IMR-90 (cell line): ENCODE results near the gene CALD1. TPM values are rescaled to one million over a fixed set of nuclear protein-coding genes. Genes with fewer than 3 reads are reported as not detected.

Experiments used
- ATAC-seq: fragments of 200-7000 bp; cut with Tn5 transposase; 2 replicates; pipeline ENCODE4 v1.9.1; 2020; ENCODE audit warnings: low read depth, mild to moderate bottlenecking, moderate library complexity
- BruUV-seq: library from RNA; stranded (reverse); fragments of 400-500 nt; replicated peaks from 2 replicates; lab custom pipeline; 2021; lab: Mats Ljungman, UMichigan
- CTCF ChIA-PET: fragments of 300-600 bp; formaldehyde crosslinking; extraction: SDS; loops from one replicate; lab custom pipeline; 2021; ENCODE audit warnings: antibody characterized with exemption; lab: Yijun Ruan, JAX
- POLR2A ChIA-PET: fragments of 300-600 bp; sonication (Branson Sonifier 250); formaldehyde crosslinking; loops from one replicate; lab custom pipeline; 2022; ENCODE audit warnings: antibody characterized with exemption; ENCODE audit not compliant: unreplicated experiment; lab: Charles Lee
- DNase-seq: peaks from one replicate; pipeline ENCODE4 v3.0.0; 2013
- H2AFZ ChIP-seq: replicated peaks from 2 replicates; pipeline ENCODE3; 2013; ENCODE audit warnings: low read length, mild to moderate bottlenecking; ENCODE audit not compliant: poor library complexity
- H2AK5ac ChIP-seq: 2 replicates; pipeline ENCODE4 v1.6.1; 2013; ENCODE audit warnings: low read depth, low read length, inconsistent platforms
- H2AK9ac ChIP-seq: replicated peaks from 2 replicates; pipeline ENCODE3; 2013; ENCODE audit warnings: mild to moderate bottlenecking, low read depth, low read length, moderate library complexity; ENCODE audit not compliant: poor library complexity
- H2BK120ac ChIP-seq: 2 replicates; pipeline ENCODE4 v1.6.1; 2013; ENCODE audit warnings: low read depth, low read length, inconsistent platforms
- H2BK15ac ChIP-seq: 3 replicates; pipeline ENCODE4 v1.6.1; 2013; ENCODE audit warnings: low read depth, low read length, inconsistent platforms
- H2BK20ac ChIP-seq: 2 replicates; pipeline ENCODE4 v1.6.1; 2013; ENCODE audit warnings: low read depth, mild to moderate bottlenecking, inconsistent platforms, low read length, moderate library complexity
- H2BK5ac ChIP-seq: 2 replicates; pipeline ENCODE4 v1.6.1; 2013; ENCODE audit warnings: mild to moderate bottlenecking, low read depth, low read length, inconsistent platforms; ENCODE audit not compliant: poor library complexity, severe bottlenecking
- H3K14ac ChIP-seq: replicated peaks from 2 replicates; pipeline ENCODE4 v1.6.1; 2013; ENCODE audit warnings: low read depth, low read length, inconsistent platforms
- H3K18ac ChIP-seq: 2 replicates; pipeline ENCODE4 v1.6.1; 2013; ENCODE audit warnings: low read depth, low read length, control low read depth
- H3K23ac ChIP-seq: 2 replicates; pipeline ENCODE4 v1.6.1; 2013; ENCODE audit warnings: low read depth, low read length, inconsistent platforms
- H3K27ac ChIP-seq: 2 replicates; pipeline ENCODE4 v1.5.1; 2013; ENCODE audit warnings: mild to moderate bottlenecking, control low read depth, low read length; ENCODE audit not compliant: insufficient read depth
- H3K27me3 ChIP-seq: 2 replicates; pipeline ENCODE4 v1.6.1; 2013; ENCODE audit warnings: low read length; ENCODE audit not compliant: control insufficient read depth, insufficient read depth
- H3K36me3 ChIP-seq: 2 replicates; pipeline ENCODE4 v1.6.1; 2013; ENCODE audit warnings: low read length, mixed read lengths; ENCODE audit not compliant: control insufficient read depth, insufficient read depth
- H3K4ac ChIP-seq: 2 replicates; pipeline ENCODE4 v1.6.1; 2013; ENCODE audit warnings: low read depth, low read length, inconsistent platforms
- H3K4me1 ChIP-seq: 2 replicates; pipeline ENCODE4 v1.6.1; 2013; ENCODE audit warnings: low read length, mixed read lengths; ENCODE audit not compliant: control insufficient read depth, insufficient read depth
- H3K4me2 ChIP-seq: 2 replicates; pipeline ENCODE4 v1.6.1; 2013; ENCODE audit warnings: low read depth, mild to moderate bottlenecking, control low read depth, low read length, moderate library complexity
- H3K4me3 ChIP-seq: 2 replicates; pipeline ENCODE4 v1.5.1; 2013; ENCODE audit warnings: low read depth, mild to moderate bottlenecking, control low read depth, low read length, moderate library complexity; ENCODE audit not compliant: insufficient read depth
- H3K56ac ChIP-seq: 2 replicates; pipeline ENCODE4 v1.6.1; 2013; ENCODE audit warnings: low read length, inconsistent platforms; ENCODE audit not compliant: insufficient read depth; ENCODE audit errors: extremely low read depth
- H3K79me1 ChIP-seq, 2 experiments: 2 replicates each; pipeline ENCODE4 v1.6.1; 2013; ENCODE audit warnings: low read length in 2 of 2, inconsistent platforms in 1 of 2, low read depth in 1 of 2
- H3K9ac ChIP-seq: 2 replicates; pipeline ENCODE4 v1.6.1; 2013; ENCODE audit warnings: low read depth, low read length, control low read depth
- H3K9me1 ChIP-seq: 2 replicates; pipeline ENCODE4 v1.6.1; 2013; ENCODE audit warnings: low read length, inconsistent platforms; ENCODE audit not compliant: insufficient read depth
- H3K9me3 ChIP-seq: 2 replicates; pipeline ENCODE4 v1.6.1; 2013; ENCODE audit warnings: low read length; ENCODE audit not compliant: control insufficient read depth, insufficient read depth
- H4K20me1 ChIP-seq: 2 replicates; pipeline ENCODE4 v1.6.1; 2013; ENCODE audit warnings: low read length, inconsistent platforms; ENCODE audit not compliant: insufficient read depth
- H4K5ac ChIP-seq: 2 replicates; pipeline ENCODE4 v1.6.1; 2013; ENCODE audit warnings: mild to moderate bottlenecking, low read depth, low read length, control low read depth
- H4K8ac ChIP-seq, 2 experiments: 2 replicates each; pipeline ENCODE4 v1.6.1; 2013; ENCODE audit warnings: low read depth in 2 of 2, low read length in 2 of 2, control low read depth in 1 of 2, inconsistent platforms in 1 of 2
- H4K91ac ChIP-seq: 2 replicates; pipeline ENCODE4 v1.6.1; 2013; ENCODE audit warnings: low read depth, low read length, inconsistent platforms; ENCODE audit not compliant: insufficient read depth
- BHLHE40 ChIP-seq: fragments of 150-350 bp; IDR thresholded peaks from 2 replicates; pipeline ENCODE4 v1.6.1; 2016; ENCODE audit warnings: mild to moderate bottlenecking, low read depth, low read length
- CEBPB ChIP-seq: IDR thresholded peaks from 2 replicates; pipeline ENCODE4 v1.6.1; 2012; ENCODE audit warnings: low read depth, low read length, improper control_type of control experiment
- CTCF ChIP-seq: conservative IDR thresholded peaks from 2 replicates; pipeline ENCODE4 v1.5.1; 2012; ENCODE audit warnings: mild to moderate bottlenecking, low read depth, low read length, improper control_type of control experiment
- MAZ ChIP-seq: IDR thresholded peaks from 2 replicates; pipeline ENCODE4 v1.6.1; 2012; ENCODE audit warnings: low read depth, mild to moderate bottlenecking, low read length, improper control_type of control experiment, moderate library complexity, borderline replicate concordance
- MXI1 ChIP-seq: IDR thresholded peaks from 2 replicates; pipeline ENCODE4 v1.6.1; 2012; ENCODE audit warnings: low read depth, mild to moderate bottlenecking, low read length, moderate library complexity, borderline replicate concordance
- NFE2L2 ChIP-seq: fragments of 150-350 bp; IDR thresholded peaks from 2 replicates; pipeline ENCODE4 v1.6.1; 2016; ENCODE audit warnings: low read depth, mild to moderate bottlenecking, low read length
- POLR2A ChIP-seq: IDR thresholded peaks from 2 replicates; pipeline ENCODE4 v1.6.1; 2012; ENCODE audit warnings: mild to moderate bottlenecking, low read depth, low read length
- RAD21 ChIP-seq: IDR thresholded peaks from 2 replicates; pipeline ENCODE4 v1.6.1; 2012; ENCODE audit warnings: low read length, improper control_type of control experiment
- RCOR1 ChIP-seq: IDR thresholded peaks from 2 replicates; pipeline ENCODE4 v1.6.1; 2012; ENCODE audit warnings: mild to moderate bottlenecking, low read length, improper control_type of control experiment; ENCODE audit not compliant: insufficient replicate concordance
- RFX5 ChIP-seq: IDR thresholded peaks from 2 replicates; pipeline ENCODE4 v1.8.0; 2012; ENCODE audit warnings: low read depth, mild to moderate bottlenecking, low read length, moderate library complexity
- SMC3 ChIP-seq: fragments of 150-350 bp; IDR thresholded peaks from 2 replicates; pipeline ENCODE4 v1.6.1; 2016; ENCODE audit warnings: low read depth, mild to moderate bottlenecking, antibody characterized with exemption, low read length, moderate library complexity
- USF2 ChIP-seq: fragments of 150-350 bp; IDR thresholded peaks from 2 replicates; pipeline ENCODE4 v1.6.1; 2017; ENCODE audit warnings: mild to moderate bottlenecking, antibody characterized with exemption, low read length, low read depth
- WGBS, 2 experiments: methylation state at CpG; one replicate each; pipeline versions ENCODE4 v1.1.5 to v1.1.7; 2013; ENCODE audit warnings: missing lambda C conversion rate in 2 of 2; ENCODE audit not compliant: insufficient read length in 1 of 2; ENCODE audit errors: extremely low coverage in 2 of 2; 5-methylcytosine and 5-hydroxymethylcytosine counted together
- dilution Hi-C: fragments of 300-500 bp; cut with HindIII; formaldehyde crosslinking; loops from one replicate; pipeline ENCODE4 v1.14.3; 2018; ENCODE audit warnings: low sequenced_read_pairs; ENCODE audit not compliant: unreplicated experiment
- in situ Hi-C: fragments of 300-500 bp; cut with MboI; formaldehyde crosslinking; loops from 3 replicates; pipeline ENCODE4 v1.14.3; 2019; ENCODE audit warnings: low sequenced_read_pairs, inconsistent platforms, mixed read lengths
- intact Hi-C: fragments of 100-400 bp; cut with micrococcal nuclease; formaldehyde crosslinking; loops from 2 replicates; pipeline ENCODE4 v1.10.0; 2022
- polyA plus RNA-seq, 3 experiments: library from polyadenylated mRNA; depleted of rRNA; stranded (reverse); fragments of >200 nt; gene quantifications; 2 replicates each; pipeline ENCODE4 v1.2.3, GENCODE V29; 2012; ENCODE audit warnings: low replicate concordance in 1 of 3
- total RNA-seq: library from RNA; depleted of rRNA; stranded (reverse); fragments of >200 nt; gene quantifications from 2 replicates; pipeline ENCODE4 v1.2.3, GENCODE V29; 2012
- TF ChIP-seq, protein P1 (sequence below): fragments of 150-350 bp; IDR thresholded peaks from 2 replicates; pipeline ENCODE4 v1.6.1; 2016; ENCODE audit warnings: low read depth, mild to moderate bottlenecking, low read length, moderate library complexity, borderline replicate concordance

Gene CALD1
- total and polyA plus RNA-seq, 2 of the 4 experiments (the other 2 are of a cell fraction) = 375 to 487 TPM

DNA sequence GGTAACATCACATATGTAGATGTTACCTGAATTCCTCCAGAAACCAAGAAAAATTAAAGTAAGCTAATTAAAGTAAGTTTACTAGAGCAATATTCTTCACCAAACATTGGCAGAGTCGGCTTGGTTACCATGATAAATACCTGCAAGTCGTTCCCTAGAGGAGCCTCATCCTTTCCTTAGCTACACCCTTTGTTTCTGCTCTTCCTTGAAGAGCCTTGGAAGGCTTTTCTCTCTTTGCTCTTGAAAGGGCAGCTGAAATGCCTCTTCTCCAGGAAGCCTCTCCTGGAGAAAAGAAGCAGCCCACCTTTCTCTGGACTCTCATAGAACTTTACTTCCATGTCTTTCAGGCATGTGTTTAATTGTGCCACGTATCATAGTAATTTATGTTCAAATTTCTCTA lies 34.9 kb upstream of the CALD1 start (continued):
- TF ChIP-seq, protein P1, sequence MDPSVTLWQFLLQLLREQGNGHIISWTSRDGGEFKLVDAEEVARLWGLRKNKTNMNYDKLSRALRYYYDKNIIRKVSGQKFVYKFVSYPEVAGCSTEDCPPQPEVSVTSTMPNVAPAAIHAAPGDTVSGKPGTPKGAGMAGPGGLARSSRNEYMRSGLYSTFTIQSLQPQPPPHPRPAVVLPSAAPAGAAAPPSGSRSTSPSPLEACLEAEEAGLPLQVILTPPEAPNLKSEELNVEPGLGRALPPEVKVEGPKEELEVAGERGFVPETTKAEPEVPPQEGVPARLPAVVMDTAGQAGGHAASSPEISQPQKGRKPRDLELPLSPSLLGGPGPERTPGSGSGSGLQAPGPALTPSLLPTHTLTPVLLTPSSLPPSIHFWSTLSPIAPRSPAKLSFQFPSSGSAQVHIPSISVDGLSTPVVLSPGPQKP = no peak
- no peak for TF ChIP-seq RFX5

DNA sequence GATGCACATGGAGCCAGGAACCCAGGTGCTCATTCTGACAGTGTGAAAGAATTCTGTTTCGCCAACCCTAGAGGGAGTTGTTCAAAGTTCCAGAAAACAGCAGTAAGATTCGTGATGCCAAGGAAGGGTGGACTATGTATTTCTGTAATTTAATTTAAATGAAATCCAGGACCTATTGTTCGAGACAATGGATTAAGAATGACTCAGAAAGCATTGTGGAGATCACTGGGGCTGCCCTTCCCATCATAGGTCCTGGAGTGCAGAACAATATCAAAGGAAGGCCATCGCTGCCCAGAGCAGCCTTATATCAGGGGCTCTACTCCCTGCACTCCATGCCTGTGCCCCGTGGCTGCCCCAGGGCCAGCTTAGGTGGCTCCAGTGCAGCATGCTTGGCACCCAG lies 32.1 kb upstream of the CALD1 start:
- ChIA-PET CTCF (no interaction called here), POLR2A (interaction anchor here (0.6 kb wide), 1 partner anchor 28 kb away, joined by 4 read pairs; no protein-coding TSS in a partner anchor)
- Histone ChIP-seq H3K9ac (no peak overlapping the region), H3K36me3 (no peaks in the 10 kb centered on the region), H3K56ac (no peak overlapping the region), H2BK20ac (peak overlapping the region; percentile 9; the same call in 1 of the 2 replicates), H3K4me2 (no peak overlapping the region), H2AK9ac (no peak overlapping the region), H4K20me1 (no peaks in the 10 kb centered on the region), H2BK5ac (no peak overlapping the region), H3K14ac (no peak overlapping the region), H3K4me1 (peaks cover 13% of the 10 kb centered on the region), H3K18ac (no peak overlapping the region), H3K27me3 (no peaks in the 10 kb centered on the region), H3K4me3 (no peak overlapping the region), H3K27ac (no peak overlapping the region), H2BK15ac (peak overlapping the region; percentile 18; the same call in 1 of the 3 replicates), H4K91ac (0 out of 2 replicates have a peak overlapping the region, but pooled peaks have one; percentile 9), H3K9me3 (no peaks in the 10 kb centered on the region), H2AK5ac (no peak overlapping the region), H4K5ac (no peak overlapping the region; the same call in 1 of the 2 replicates), H2BK120ac (peak overlapping the region; percentile 52; the same call in 1 of the 2 replicates), H3K9me1 (peaks cover 8% of the 10 kb centered on the region; the same call in 1 of the 2 replicates), H2AFZ (no peak overlapping the region), H3K23ac (no peak overlapping the region), H4K8ac (peak overlapping the region in 1 of 2 experiments; percentile 9; a peak in 1 of 4 replicates), H3K79me1 (peaks cover 0 to 9% of the 10 kb centered on the region in 2 experiments; a peak in 3 of 4 replicates), H3K4ac (peak overlapping the region; percentile 51; the same call in 1 of the 2 replicates)
- dilution Hi-C loops (no loop called here), in situ Hi-C loops (no loop called here), intact Hi-C loops (no loop called here)
- no TSS peak for BruUV-seq
- no peak for ATAC-seq
- WGBS, 2 experiments = 82% methylated on average over 4 of the region's 5 CpGs; no CpG with 5 or more reads in 1 of the 2 experiments
- no peak for DNase-seq
- no peak for TF ChIP-seq RFX5
- no peak for TF ChIP-seq USF2
- TF ChIP-seq CEBPB = no peak
- no peak for TF ChIP-seq NFE2L2
- TF ChIP-seq SMC3 = no peak
- TF ChIP-seq RCOR1 = no peak
- no peak for TF ChIP-seq MAZ
- TF ChIP-seq CTCF = no peak
- no peak for TF ChIP-seq BHLHE40
- no peak for TF ChIP-seq RAD21
- no peak for TF ChIP-seq MXI1
- TF ChIP-seq POLR2A = no peak
